HG02588 (cell line): ENCODE results near the gene SLCO2A1.
"Not testable (repeated sequence)": the region's sequence is repeated elsewhere in the genome, so short reads cannot be mapped to it uniquely, and the experiment has no call there.

Source experiments
- ATAC-seq: cut with Tn5 transposase; IDR thresholded peaks from one replicate; pipeline ENCODE4 v1.9.1; 2021; ENCODE audit warnings: mild to moderate bottlenecking, moderate library complexity; ENCODE audit not compliant: unreplicated experiment

The SLCO2A1 gene

DNA sequence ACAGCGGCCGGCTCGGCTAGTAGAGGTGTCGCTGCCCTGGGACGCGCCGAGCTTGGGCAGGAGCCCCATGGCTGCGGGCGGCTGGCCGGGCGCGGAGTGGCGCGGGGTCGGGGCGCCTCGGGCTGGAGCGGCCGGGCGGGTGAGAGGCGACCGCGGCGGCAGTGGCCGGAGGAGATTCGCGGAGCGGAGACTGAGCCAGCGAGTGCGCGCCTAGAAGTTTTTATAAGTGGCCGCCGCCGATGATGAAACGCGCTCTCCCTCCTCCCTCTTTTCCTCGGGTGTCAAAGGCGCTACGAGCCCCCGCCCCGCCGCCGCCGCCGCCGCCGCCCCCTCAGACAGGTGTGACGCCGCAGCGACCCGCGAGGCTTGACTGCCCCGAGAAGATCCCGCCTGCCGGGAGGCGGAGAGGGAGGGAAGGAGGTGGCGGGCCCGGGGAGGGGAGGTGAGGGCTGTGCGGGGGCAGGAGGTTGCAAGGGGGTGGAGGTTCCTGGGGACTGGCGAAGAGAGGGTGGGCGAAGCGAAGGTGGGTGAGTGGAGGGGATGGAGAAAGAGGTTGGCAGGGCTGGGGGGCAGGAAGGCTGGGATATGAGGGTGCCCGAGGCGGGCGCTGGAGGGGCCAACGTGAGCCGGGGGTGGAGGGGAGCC is at the start of gene SLCO2A1:
SLCO2A1 (minus strand) TSS at position 192 of the 645 bp plus-strand sequence; CDS start at position 69, 123 bp downstream.
- ATAC-seq, result no peak

DNA sequence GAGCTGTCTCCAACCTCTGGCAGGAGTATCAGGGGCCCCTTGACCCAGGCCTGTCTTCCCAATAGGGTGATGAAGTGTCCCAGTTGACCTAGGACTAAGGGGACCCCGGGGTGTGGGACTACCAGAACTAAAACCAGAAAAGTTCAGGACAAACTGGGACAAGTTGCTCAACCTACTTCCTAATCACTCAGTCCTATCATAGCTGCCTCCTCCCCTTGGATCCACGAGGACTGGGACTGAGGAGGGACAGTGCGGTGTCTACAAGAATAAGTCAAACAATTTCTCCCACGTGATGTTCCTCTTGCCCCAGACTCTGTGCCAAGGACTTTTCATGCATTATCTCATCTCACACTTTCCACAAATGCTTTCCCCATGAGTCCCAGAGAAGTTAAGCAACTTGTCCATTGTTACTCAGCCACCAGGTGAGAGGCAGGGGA is 49.4 kb upstream of the SLCO2A1 start:
- ATAC-seq, result no peak

DNA sequence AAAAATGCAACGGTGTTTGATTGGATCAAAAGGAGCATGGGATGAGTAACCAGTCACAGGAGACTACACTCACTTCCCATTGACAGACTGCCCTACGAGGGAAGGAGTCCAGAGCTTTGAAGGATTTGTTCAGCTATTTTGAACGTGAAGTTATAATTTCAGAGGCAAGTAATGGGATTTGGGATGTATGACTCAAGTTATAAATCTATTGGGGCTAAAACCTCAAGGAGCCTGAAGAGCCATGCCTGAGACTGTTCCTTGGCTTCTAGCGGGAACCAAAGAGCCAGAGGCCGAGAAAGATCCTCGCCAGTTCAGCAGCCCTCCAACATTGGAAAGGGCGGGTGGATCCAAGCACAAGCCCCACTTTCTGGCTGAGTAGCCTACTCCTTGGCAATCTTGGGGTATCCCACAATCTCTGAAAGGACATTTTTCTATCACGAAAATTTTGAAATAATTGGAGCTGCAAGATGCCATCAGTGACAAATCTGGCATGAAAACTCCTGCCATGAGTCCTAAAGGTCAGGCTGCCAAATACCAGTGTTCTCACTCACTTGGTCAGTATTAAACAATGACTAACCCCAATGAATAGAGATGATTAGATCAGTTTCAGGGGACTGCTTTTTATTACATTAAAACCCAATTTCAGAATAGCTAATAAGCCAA is 48.6 kb upstream of the SLCO2A1 start:
- no peak for ATAC-seq

DNA sequence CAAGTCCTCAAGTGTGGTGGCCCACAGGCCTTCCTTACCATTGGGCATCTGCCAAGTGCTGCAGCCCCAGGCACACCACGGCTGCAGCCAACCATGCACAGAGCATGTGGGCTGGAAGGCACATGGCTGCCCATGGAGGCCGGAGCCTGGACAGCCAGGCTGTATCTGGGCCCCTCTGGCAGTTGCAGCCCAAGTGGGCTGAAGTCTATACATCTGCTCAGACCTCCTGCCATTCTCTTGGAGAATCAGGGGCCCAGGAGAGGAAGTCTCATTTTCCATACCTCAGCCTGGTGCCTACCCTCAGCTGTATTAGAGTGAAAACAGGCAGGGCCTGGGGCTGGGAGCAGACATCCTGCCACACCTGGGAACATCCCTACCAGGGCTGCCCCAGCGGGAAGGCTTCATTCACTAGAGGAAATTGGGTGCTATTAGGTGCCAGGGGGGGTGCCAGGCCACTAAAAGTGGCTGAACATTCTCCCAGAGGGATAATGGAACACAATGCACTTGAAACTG is 48.0 kb upstream of the SLCO2A1 start:
- ATAC-seq, result no peak

DNA sequence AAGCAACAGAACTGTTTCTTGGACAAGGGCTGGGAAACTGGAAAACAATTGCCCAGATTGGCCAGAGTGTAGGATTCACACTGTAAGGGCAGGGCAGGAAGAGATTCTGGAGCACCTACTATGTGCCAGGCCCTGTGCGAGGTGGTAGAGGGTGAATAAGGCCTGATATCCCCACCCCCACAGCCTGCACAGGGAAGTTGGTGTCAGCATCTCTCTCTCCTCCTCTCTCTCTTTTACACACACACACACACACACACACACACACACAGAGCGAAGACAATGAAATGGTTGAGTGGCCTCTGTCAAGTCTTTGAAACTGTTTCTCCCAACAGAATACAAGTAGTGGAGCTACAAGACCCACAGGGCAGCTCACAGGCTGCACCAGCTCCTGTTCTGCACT is 47.1 kb upstream of the SLCO2A1 start:
- no peak for ATAC-seq

DNA sequence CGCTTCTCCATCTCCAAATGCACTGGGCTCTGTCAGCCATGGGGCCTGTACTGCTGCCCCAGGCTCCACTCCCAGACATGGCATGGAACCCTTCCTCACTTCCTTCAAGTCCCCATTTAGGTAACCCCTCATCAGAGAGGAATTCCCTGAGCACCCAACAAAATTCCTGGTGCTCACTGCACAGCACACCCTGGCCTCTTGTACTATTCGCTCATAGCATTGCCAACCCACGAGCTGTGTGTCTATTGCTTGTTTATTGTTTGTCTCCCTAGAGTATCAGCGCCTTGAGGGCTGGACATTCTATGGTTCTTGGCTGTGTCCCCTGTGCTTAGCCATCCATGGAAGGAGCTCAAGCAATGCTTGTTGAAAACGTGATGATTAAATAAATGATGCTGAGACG is 46.1 kb upstream of the SLCO2A1 start:
- ATAC-seq, result no peak

DNA sequence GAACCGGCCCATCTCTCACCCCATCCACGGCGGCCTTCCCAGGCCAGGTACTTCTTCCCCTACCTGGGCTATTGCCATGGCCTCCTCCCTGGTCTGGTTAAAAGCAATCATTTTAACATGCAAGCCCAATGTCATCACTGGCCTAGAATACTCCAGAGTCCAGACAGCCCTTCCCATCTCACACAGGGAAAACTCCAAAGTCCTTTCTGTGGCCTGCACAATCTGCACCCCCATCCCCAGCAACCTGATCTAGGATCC is 45.8 kb upstream of the SLCO2A1 start:
- ATAC-seq, result no peak

DNA sequence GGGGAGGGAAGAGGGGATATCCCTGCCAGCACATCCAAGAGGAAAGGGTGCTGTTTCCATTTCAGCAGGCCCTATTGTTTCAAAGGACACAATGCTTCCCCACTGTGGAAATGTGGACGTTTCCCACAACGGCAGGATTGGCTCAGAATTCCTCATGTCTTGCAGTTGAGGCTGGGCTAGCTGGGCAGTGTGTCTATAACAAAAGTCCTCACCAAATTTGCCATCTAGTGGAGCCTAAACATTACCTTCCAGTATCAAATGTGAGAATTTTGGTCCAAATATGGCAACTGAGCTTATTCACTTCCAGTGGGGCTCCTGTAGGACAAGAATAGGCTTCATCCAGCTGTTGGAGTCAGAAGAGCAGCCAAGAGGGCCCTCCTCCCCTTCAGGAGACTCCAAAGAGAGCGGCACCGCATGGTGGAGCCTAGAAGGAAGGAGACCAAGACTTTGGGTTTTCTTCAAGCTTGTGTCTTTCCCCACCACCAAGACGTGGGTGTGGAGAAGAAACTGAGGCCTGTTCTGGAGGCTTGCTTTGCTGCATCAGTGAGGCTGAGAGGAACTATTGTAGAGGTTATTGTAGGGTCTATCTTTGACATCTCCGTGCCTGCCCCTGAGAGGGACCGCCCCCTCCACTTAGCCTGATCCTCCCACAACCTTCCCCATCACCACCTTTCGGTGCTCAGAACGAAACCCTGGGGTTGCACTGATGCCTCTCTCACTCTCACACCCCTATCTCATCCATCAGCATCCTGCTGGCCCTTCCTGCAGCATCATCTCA is 45.3 kb upstream of the SLCO2A1 start:
- no peak for ATAC-seq

DNA sequence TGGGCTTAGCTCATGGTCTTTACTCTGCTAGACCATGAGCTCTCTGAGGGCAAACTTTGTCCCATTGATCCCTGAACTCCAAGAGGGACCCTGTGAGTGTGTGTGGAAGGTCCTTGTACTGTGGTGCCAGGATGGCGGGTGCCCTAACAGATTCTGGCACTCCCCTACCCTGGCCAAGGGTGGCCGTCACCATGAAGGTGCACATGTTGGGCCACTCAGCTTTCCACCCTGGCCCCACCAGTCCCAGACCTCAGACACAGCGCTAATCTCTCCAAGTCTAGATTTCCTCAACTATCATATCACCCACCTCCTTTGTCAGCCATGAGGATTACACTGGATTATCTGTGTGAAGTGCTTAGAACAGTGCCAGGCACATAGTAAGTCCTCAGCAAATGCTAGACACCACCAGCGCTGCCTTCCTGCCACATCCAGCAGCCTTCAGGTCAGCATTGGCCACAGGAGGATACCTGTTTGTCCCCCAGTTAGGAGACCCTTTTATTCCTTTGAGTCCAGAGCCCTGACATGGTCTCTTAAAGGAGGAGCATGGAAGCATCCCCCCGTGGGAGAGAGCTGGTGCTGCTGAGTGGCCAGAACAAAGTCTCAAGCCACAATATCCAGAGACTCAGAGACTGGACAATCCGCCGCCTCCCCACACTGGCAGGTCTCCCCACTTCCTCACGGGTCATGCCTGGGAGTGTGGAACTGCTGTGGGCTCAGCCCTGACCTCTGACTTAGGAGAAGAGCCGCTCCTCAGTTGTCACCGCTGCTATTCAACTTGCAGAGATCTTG is 44.5 kb upstream of the SLCO2A1 start:
- no peak for ATAC-seq

DNA sequence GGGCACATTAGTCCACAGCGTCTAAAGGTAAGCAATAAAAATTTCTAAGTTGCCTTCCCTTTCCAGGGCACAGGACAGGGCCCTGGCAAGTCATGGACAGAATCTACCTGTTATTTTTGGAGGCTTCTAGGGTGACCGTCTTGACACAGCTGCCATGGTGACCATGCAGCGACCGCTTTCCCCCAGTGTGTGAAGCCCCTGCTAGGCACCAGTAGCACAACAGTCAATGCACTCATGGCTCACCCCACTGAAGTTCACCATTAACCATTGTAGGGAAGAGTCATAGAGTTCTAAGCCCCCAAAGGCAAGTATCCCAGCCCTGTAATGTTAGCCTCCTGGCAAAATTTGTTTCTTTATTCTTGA is 43.8 kb upstream of the SLCO2A1 start:
- no peak for ATAC-seq

DNA sequence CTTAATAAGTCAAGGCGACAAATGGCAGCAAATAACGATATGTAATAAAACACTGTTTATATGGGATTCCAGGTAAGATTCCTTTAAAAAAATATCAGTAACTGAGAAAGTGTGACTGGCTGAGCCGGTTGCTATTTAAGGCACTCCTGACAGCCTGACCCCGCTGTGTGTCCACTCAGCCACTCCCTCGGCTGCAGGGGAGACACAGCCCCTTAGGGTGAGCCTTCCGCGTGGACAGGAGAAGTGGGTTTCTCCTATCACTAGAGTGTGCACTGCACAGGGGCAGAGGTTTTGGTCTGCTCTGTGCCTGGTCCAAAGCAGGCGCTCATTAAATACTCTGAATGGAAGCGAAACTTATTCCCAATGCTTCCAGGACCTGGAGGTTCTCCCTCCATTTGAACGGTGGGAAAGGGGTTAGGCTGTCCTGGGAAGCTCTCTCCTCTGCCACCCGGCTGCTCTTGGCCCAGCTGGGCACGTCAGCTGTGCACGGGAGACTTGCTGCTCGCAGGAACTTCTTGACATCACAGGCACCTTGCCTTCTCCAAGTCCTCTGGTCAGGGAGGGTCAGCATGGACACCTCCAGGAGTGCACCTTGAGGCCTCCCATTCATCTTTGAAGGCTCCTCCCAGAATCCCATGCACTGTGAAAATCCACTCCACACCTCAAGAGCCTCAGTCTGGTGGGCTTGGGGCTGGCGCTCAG is 43.3 kb upstream of the SLCO2A1 start:
- ATAC-seq, result no peak

DNA sequence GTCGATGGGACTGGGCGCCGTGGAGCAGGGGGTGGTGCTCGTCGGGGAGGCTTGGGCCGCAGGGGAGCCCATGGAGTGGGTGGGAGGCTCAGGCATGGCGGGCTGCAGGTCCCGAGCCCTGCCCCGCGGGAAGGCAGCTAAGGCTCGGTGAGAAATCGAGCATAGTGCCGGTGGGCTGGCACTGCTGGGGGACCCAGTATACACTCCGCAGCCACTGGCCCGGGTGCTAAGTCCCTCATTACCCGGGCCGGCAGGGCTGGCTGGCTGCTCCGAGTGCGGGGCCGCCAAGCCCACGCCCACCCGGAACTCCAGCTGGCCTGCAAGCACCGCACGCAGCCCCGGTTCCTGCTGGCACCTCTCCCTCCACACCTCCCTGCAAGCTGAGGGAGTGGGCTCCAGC is 40.6 kb upstream of the SLCO2A1 start:
- not testable (repeated sequence) for ATAC-seq

DNA sequence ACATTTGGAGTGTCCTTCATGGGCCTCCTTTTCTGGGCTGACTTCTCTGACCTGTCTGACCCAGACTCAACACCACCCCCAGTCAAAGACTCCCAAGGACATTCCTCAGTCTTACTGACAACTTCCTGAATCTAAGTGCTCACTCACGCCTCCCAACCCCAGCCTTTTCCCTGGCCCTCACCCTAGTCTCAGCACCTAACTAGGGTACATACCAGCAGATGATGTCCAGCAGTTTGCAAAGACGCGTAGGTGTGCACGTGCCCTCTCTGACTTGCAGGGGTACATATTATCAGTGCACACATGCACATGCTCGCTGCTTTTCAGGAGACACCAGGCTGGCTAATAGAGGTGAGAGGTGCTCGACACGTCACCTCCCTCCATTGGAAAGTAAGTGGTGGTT is 38.7 kb upstream of the SLCO2A1 start:
- ATAC-seq, result no peak

DNA sequence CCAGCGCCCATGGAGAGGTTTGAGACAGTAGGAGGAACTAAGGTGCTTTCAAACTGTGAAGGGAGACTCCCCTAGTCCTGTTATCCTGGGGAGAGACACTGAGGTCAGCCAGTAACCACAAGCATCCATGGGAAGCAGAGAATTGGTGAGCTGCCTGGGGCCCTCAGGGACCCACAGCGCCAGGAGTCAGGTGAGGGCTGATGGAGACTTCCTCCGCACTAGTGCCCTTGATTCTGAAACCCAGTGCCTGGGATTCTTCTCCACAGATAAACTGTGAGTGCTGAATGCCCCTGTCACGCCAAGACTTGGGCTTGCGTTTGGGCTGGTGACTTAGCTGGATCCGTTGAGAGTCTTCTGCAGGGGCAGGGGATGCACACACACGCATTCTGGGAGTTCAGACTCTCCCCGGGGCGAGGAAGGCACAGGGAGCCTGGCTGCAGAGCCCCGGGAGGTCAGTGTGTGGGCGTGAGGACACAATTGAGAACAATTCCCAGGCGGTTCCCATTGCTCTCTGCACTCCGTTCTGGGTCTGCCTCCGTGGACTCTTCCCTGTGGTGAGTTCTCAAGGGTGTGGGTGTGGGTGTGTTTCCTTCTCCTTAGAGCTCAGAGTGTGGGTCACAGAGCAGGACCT is 37.9 kb upstream of the SLCO2A1 start:
- no peak for ATAC-seq

DNA sequence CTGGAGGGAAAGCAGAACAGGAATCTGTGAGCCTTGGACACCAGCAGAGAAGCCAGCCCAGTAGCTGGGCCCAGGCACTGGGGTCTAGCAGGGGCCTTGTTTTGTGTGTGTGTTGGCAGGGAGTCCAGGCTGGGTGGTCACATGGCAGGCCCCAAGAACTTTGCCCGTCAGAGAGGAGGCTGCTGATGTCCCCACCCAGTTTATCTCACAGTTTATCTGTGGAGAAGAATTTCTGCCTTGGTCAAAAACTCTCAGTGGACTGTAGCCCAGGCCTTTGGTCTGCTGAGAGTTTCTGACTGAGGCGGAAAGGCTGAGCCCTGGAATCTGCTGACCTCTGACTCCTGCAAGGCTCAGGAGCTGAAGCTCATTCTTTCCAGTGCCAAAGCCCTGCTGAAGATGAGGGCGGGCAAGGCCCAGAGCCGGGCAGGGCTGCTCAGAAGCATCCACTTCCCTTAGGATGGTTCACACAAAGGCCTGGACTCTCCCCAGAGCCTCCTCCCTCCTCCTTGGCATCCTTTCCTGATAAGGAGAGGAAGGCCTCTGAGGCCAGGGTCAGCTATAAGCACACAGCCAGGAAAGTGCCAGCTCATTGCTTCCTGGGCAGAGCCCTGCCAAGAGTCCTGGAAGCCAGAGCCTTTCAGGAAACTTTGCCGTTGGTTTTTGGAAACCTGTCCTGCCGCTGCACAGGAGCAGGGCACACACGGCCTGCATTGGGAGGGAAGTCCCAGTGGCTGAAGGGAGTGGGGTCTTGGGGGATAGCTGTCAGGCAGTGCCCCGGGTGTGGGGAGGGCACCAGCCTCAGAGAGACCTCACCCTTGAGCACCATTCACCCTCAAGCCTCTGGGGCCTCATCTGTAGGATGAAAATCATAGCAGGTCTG is 37.2 kb upstream of the SLCO2A1 start:
- ATAC-seq, result no peak

DNA sequence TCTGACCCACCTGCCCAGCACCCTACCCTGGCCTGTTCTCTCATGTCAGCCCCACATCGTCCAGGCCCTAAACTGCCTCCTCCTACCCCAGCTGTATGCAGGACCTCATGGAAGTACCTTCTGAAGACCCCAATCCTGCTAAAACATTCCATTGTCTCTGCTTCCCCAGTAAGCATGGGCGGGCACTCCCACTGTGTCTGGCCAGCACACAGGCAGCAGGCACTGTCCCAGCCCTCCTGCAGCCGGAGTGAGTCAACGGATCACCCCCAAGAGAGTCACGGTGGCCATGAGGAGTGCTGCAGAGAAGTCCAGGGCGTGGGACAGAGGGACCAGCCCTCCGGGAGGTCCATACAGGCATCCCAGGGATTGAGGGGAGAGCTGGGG is 36.4 kb upstream of the SLCO2A1 start:
- ATAC-seq, result no peak

DNA sequence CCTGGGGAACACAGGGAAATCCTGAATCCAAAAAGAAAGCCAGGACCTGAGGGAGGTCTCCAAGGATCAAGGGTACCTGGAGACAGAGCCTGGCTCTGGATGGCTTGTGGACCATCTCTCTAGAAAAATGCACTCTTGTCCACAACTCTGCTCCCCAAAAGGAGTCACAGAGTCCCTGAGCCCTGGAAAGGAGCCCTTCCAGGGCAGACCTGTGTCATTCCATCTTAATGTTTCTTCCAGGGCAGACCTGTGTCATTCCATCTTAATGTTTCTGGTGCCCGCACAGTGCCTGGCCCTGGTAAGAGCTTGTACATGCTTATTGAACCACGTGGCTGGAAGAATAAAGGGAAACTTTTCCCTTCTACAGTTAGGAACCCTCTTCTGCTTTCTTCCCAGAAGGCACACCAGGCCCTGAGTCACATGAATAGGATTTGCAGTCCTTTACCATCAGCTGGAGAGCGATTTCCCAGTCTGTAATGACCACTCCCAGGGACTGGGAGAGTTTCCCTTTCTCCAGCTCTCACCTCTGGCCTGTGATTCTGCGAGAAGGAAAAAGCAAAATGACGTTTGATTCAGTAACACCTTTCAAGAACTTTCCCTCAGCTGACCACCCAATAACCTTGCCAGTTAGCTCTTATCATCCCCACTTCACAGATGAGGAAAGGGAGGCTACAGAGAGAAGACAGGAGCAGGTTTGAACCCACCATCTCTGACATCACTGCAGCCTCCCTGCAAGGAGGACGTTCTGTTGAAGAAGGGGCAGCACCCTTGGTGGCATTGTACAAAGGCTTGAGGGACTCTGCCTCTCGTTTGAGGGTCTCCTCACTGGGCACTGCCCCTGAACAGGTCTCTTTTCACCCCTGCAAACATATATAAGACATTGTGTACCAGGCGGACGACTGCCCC is 35.8 kb upstream of the SLCO2A1 start:
- no peak for ATAC-seq

DNA sequence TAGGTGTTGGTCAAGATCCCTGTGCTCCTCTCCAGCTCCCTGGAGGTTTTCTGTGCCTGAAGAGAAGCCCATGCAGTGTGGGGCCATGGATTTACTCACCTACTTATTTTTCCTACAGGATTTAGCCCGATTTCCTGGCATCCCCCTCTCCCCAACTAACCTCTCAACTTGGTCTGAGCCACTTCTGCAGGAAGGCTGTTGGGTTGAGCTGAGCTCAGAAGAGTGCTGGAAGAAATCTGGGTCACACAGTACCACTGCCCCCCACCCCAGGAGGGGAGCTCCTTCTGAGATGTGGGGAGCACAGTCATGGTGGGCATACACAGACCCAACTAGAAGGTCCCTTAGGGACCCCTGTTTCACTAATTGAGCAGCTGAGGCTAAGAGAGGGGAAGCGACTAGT is 34.4 kb upstream of the SLCO2A1 start:
- no peak for ATAC-seq
